ENCODE results near the gene CELF3.
"Not testable (repeated sequence)": the region's sequence is repeated elsewhere in the genome, so short reads cannot be mapped to it uniquely, and the experiment has no call there.

The CELF3 gene

GRCh38 chr1:151703813-151704212, 12.8 kb downstream of the CELF3 start:
- no peak for FAIRE-seq
- no peak for DNase-seq (ENCODE audit: insufficient read length, low spot score)
- TF ChIP-seq POLR2A (IDR thresholded peaks at IDR 0.05; ENCODE audit: low read depth, low read length), result no peak

- FAIRE-seq, result no peak
These were observed 13.7 kb downstream of the CELF3 start for GRCh38 chr1:151702936-151703335.

GRCh38 chr1:151701515-151701914, 15.1 kb downstream of the CELF3 start:
- DNase-seq (ENCODE audit: insufficient read length, low spot score), result no peak
- no peak for TF ChIP-seq POLR2A (IDR thresholded peaks at IDR 0.05; ENCODE audit: low read depth, low read length)
- no peak for FAIRE-seq

More at GRCh38 chr1:151702936-151703335, 13.7 kb downstream of the CELF3 start:
- no peak for DNase-seq (ENCODE audit: insufficient read length, low spot score)
- TF ChIP-seq POLR2A (IDR thresholded peaks at IDR 0.05; ENCODE audit: low read depth, low read length), result no peak

- no peak for TF ChIP-seq POLR2A (IDR thresholded peaks at IDR 0.05; ENCODE audit: low read depth, low read length)
- no peak for DNase-seq (ENCODE audit: insufficient read length, low spot score)
- no peak for FAIRE-seq
These were observed 23.4 kb downstream of the CELF3 start for GRCh38 chr1:151693057-151693651.

- FAIRE-seq (no peak), DNase-seq (ENCODE audit: insufficient read length, low spot score) (no peak)
- TF ChIP-seq POLR2A (IDR thresholded peaks at IDR 0.05; ENCODE audit: low read depth, low read length), result no peak
These were observed 24.4 kb downstream of the CELF3 start for GRCh38 chr1:151692226-151692625.

- no peak for DNase-seq (ENCODE audit: insufficient read length, low spot score)
- no peak for TF ChIP-seq POLR2A (IDR thresholded peaks at IDR 0.05; ENCODE audit: low read depth, low read length)
- no peak for FAIRE-seq
These were observed 27.1 kb downstream of the CELF3 start for GRCh38 chr1:151689494-151689893.

- TF ChIP-seq POLR2A (IDR thresholded peaks at IDR 0.05; ENCODE audit: low read depth, low read length), result no peak
- FAIRE-seq (no peak), DNase-seq (ENCODE audit: insufficient read length, low spot score) (no peak)
These were observed 30.0 kb downstream of the CELF3 start for GRCh38 chr1:151686561-151686960.

GRCh38 chr1:151684128-151684527, 32.5 kb downstream of the CELF3 start:
- FAIRE-seq, result no peak
- no peak for TF ChIP-seq POLR2A (IDR thresholded peaks at IDR 0.05; ENCODE audit: low read depth, low read length)
- no peak for DNase-seq (ENCODE audit: insufficient read length, low spot score)

GRCh38 chr1:151682901-151683300, 33.7 kb downstream of the CELF3 start:
- DNase-seq (ENCODE audit: insufficient read length, low spot score); FAIRE-seq: not testable (repeated sequence)

- DNase-seq (ENCODE audit: insufficient read length, low spot score) (no peak), FAIRE-seq (no peak)
- TF ChIP-seq POLR2A (IDR thresholded peaks at IDR 0.05; ENCODE audit: low read depth, low read length), result no peak
These were observed 34.7 kb downstream of the CELF3 start for GRCh38 chr1:151681923-151682322.

GRCh38 chr1:151680826-151681225, 35.8 kb downstream of the CELF3 start:
- peak; percentile 98 for FAIRE-seq
- peak; percentile 85 for DNase-seq (ENCODE audit: insufficient read length, low spot score)
- no peak for TF ChIP-seq POLR2A (IDR thresholded peaks at IDR 0.05; ENCODE audit: low read depth, low read length)

GRCh38 chr1:151680391-151680790, 36.2 kb downstream of the CELF3 start:
- TF ChIP-seq POLR2A (IDR thresholded peaks at IDR 0.05; ENCODE audit: low read depth, low read length), result no peak
- DNase-seq (ENCODE audit: insufficient read length, low spot score) (no peak), FAIRE-seq (no peak)

GRCh38 chr1:151673407-151673806, 43.2 kb downstream of the CELF3 start:
- DNase-seq (ENCODE audit: insufficient read length, low spot score) (no peak), FAIRE-seq (no peak)
- no peak for TF ChIP-seq POLR2A (IDR thresholded peaks at IDR 0.05; ENCODE audit: low read depth, low read length)

GRCh38 chr1:151670036-151670675, 46.4 kb downstream of the CELF3 start:
- FAIRE-seq, result not testable (repeated sequence)

GRCh38 chr1:151668090-151668489, 48.5 kb downstream of the CELF3 start:
- FAIRE-seq, result peak; percentile 55
- no peak for DNase-seq (ENCODE audit: insufficient read length, low spot score)
- TF ChIP-seq POLR2A (IDR thresholded peaks at IDR 0.05; ENCODE audit: low read depth, low read length), result no peak

More at GRCh38 chr1:151670036-151670675, 46.4 kb downstream of the CELF3 start:
- DNase-seq (ENCODE audit: insufficient read length, low spot score), result not testable (repeated sequence)
